Neural progenitor cell (in vitro differentiated cells): ENCODE data around the gene PLCB1. TPM values are rescaled to one million over a fixed set of nuclear protein-coding genes. Genes with fewer than 3 reads are reported as not detected.

Experiments used
- DNase-seq: peaks from one replicate; pipeline ENCODE4 v3.0.0-alpha.2; 2016; ENCODE audit warnings: low spot score
- H2AFZ ChIP-seq: fragments of 200-600 bp; sonication (generic); replicated peaks from 2 replicates; pipeline ENCODE4 v1.6.1; 2016; ENCODE audit warnings: antibody characterized with exemption
- H3F3A ChIP-seq: fragments of 200-600 bp; sonication (generic); 2 replicates; pipeline ENCODE4 v1.6.1; 2016; ENCODE audit warnings: antibody characterized with exemption, low read depth
- H3K27ac ChIP-seq: fragments of 200-600 bp; sonication (generic); 2 replicates; pipeline ENCODE4 v1.5.1; 2016; ENCODE audit warnings: mild to moderate bottlenecking
- H3K27me3 ChIP-seq: fragments of 200-600 bp; sonication (generic); 2 replicates; pipeline ENCODE4 v1.6.1; 2016; ENCODE audit warnings: mild to moderate bottlenecking, moderate library complexity
- H3K36me3 ChIP-seq: fragments of 200-600 bp; sonication (generic); 2 replicates; pipeline ENCODE4 v1.5.1; 2016
- H3K4me1 ChIP-seq: fragments of 200-600 bp; sonication (generic); 2 replicates; pipeline ENCODE4 v1.6.1; 2016; ENCODE audit warnings: mixed run types
- H3K4me2 ChIP-seq: fragments of 200-600 bp; sonication (generic); 2 replicates; pipeline ENCODE4 v1.6.1; 2016
- H3K4me3 ChIP-seq: fragments of 200-600 bp; sonication (generic); 2 replicates; pipeline ENCODE4 v1.5.1; 2016
- H3K79me2 ChIP-seq: fragments of 200-600 bp; sonication (generic); 2 replicates; pipeline ENCODE4 v1.6.1; 2016; ENCODE audit warnings: low read depth
- H3K9ac ChIP-seq: fragments of 200-600 bp; sonication (generic); 2 replicates; pipeline ENCODE4 v1.6.1; 2016
- H3K9me3 ChIP-seq: fragments of 200-600 bp; sonication (generic); 2 replicates; pipeline ENCODE4 v1.5.1; 2016; ENCODE audit warnings: low read depth
- H4K20me1 ChIP-seq: fragments of 200-600 bp; sonication (generic); 2 replicates; pipeline ENCODE4 v1.6.1; 2016; ENCODE audit warnings: low read depth
- H3K27ac Mint-ChIP-seq: 3 replicates; pipeline ENCODE4 v1.8.0; 2021; ENCODE audit warnings: mixed read lengths
- H3K27me3 Mint-ChIP-seq: 2 replicates; pipeline ENCODE4 v1.8.0; 2022; ENCODE audit warnings: low read depth, mild to moderate bottlenecking, inconsistent platforms, moderate library complexity, mixed read lengths; ENCODE audit not compliant: insufficient read depth
- H3K36me3 Mint-ChIP-seq: 3 replicates; pipeline ENCODE4 v1.8.0; 2021; ENCODE audit warnings: mixed read lengths
- H3K4me1 Mint-ChIP-seq: 3 replicates; pipeline ENCODE4 v1.8.0; 2021; ENCODE audit warnings: mixed read lengths
- H3K4me3 Mint-ChIP-seq: 3 replicates; pipeline ENCODE4 v1.8.0; 2021; ENCODE audit warnings: mild to moderate bottlenecking, moderate library complexity, mixed read lengths
- H3K9me3 Mint-ChIP-seq: 3 replicates; pipeline ENCODE4 v1.8.0; 2020; ENCODE audit warnings: mixed read lengths
- EZH2 ChIP-seq: fragments of 200-600 bp; sonication (generic); IDR thresholded peaks from 2 replicates; pipeline ENCODE4 v1.6.1; 2017; ENCODE audit warnings: antibody characterized with exemption, mild to moderate bottlenecking, moderate library complexity
- EZH2phosphoT487 ChIP-seq: fragments of 200-600 bp; sonication (generic); IDR thresholded peaks from 2 replicates; pipeline ENCODE4 v1.6.1; 2017; ENCODE audit warnings: antibody characterized with exemption
- total RNA-seq: library from RNA; depleted of rRNA; stranded (reverse); fragments of >200 nt; gene quantifications from 2 replicates; pipeline ENCODE4 v1.2.3, GENCODE V29; 2015; ENCODE audit warnings: low replicate concordance
- TF ChIP-seq, protein P1 (sequence below): fragments of 200-600 bp; sonication (generic); IDR thresholded peaks from 2 replicates; pipeline ENCODE4 v1.5.1; 2017; ENCODE audit warnings: antibody characterized with exemption, mild to moderate bottlenecking

The PLCB1 gene
- total RNA-seq, 1 donor from 2014 or later: 30.2 TPM

DNA sequence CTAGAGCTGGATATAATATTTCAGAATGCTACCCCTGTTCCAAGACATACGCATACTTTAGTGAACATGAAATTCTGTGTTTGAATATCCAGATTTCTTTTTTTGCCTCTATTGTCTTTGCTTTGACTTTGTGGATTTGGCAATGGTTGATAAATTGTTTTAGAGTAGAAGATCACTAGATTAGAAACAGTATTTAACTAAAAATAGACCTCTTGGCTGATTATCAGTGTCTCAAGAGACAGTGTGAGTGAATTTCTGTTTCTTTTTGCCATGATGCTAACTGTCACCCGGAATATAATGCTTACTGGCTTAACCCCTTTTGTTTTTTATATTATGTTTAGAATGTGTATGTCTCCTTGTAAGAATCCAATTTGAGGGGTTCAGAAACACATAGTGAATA, 102.5 kb downstream of the PLCB1 start:
- Mint-ChIP-seq H3K27ac (no peak overlapping the region), H3K4me1 (peaks cover 8% of the 10 kb centered on the region), H3K9me3 (no peaks in the 10 kb centered on the region), H3K36me3 (no peaks in the 10 kb centered on the region), H3K27me3 (no peaks in the 10 kb centered on the region), H3K4me3 (no peak overlapping the region)
- H4K20me1 ChIP-seq: no peaks in the 10 kb centered on the region
- H3K27me3 ChIP-seq: no peaks in the 10 kb centered on the region
- no peaks in the 10 kb centered on the region for H3K79me2 ChIP-seq
- TF ChIP-seq EZH2 (no peak), EZH2phosphoT487 (no peak)
- TF ChIP-seq, protein P1, sequence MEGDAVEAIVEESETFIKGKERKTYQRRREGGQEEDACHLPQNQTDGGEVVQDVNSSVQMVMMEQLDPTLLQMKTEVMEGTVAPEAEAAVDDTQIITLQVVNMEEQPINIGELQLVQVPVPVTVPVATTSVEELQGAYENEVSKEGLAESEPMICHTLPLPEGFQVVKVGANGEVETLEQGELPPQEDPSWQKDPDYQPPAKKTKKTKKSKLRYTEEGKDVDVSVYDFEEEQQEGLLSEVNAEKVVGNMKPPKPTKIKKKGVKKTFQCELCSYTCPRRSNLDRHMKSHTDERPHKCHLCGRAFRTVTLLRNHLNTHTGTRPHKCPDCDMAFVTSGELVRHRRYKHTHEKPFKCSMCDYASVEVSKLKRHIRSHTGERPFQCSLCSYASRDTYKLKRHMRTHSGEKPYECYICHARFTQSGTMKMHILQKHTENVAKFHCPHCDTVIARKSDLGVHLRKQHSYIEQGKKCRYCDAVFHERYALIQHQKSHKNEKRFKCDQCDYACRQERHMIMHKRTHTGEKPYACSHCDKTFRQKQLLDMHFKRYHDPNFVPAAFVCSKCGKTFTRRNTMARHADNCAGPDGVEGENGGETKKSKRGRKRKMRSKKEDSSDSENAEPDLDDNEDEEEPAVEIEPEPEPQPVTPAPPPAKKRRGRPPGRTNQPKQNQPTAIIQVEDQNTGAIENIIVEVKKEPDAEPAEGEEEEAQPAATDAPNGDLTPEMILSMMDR: no peak
- no peak overlapping the region for H2AFZ ChIP-seq
- H3K4me3 ChIP-seq: no peak overlapping the region
- no peak overlapping the region for H3K9ac ChIP-seq
- no peak for DNase-seq
- no peak overlapping the region for H3K4me2 ChIP-seq
- no peaks in the 10 kb centered on the region for H3K36me3 ChIP-seq
- no peaks in the 10 kb centered on the region for H3K4me1 ChIP-seq
- H3F3A ChIP-seq: no peaks in the 10 kb centered on the region
- H3K9me3 ChIP-seq: no peaks in the 10 kb centered on the region
- H3K27ac ChIP-seq: no peak overlapping the region

DNA sequence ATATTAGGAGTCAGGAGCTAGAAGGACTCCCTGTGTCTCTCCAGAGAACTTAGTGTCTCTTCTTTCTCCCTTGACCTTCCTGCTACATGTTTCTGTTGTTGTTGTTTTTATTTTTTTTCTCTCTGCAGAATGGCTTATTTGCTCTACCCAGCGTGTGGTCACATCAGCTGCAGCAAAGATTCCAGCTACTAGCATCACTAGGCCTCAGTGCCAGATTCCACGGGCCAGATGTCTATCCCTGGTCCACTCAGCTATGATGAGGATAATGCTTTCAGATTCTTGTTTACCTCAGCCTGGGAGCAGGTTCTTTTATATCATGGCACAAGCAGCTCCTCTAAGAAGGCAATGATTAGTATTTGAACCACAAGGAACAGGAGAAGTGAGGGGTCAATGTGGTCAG, 110.0 kb downstream of the PLCB1 start:
- no peak overlapping the region for H3K27ac ChIP-seq
- TF ChIP-seq, protein P1: no peak
- H3K9me3 ChIP-seq: no peaks in the 10 kb centered on the region
- no peak overlapping the region for H3K4me3 ChIP-seq
- H3F3A ChIP-seq: no peaks in the 10 kb centered on the region
- Mint-ChIP-seq H3K27ac (no peak overlapping the region), H3K27me3 (no peaks in the 10 kb centered on the region), H3K9me3 (no peaks in the 10 kb centered on the region), H3K36me3 (peaks cover 1% of the 10 kb centered on the region), H3K4me1 (peaks cover 4% of the 10 kb centered on the region), H3K4me3 (no peak overlapping the region)
- H2AFZ ChIP-seq: no peak overlapping the region
- no peaks in the 10 kb centered on the region for H4K20me1 ChIP-seq
- H3K79me2 ChIP-seq: no peaks in the 10 kb centered on the region
- H3K9ac ChIP-seq: no peak overlapping the region
- no peaks in the 10 kb centered on the region for H3K4me1 ChIP-seq
- DNase-seq: no peak
- no peaks in the 10 kb centered on the region for H3K27me3 ChIP-seq
- H3K36me3 ChIP-seq: no peaks in the 10 kb centered on the region
- H3K4me2 ChIP-seq: no peak overlapping the region

DNA sequence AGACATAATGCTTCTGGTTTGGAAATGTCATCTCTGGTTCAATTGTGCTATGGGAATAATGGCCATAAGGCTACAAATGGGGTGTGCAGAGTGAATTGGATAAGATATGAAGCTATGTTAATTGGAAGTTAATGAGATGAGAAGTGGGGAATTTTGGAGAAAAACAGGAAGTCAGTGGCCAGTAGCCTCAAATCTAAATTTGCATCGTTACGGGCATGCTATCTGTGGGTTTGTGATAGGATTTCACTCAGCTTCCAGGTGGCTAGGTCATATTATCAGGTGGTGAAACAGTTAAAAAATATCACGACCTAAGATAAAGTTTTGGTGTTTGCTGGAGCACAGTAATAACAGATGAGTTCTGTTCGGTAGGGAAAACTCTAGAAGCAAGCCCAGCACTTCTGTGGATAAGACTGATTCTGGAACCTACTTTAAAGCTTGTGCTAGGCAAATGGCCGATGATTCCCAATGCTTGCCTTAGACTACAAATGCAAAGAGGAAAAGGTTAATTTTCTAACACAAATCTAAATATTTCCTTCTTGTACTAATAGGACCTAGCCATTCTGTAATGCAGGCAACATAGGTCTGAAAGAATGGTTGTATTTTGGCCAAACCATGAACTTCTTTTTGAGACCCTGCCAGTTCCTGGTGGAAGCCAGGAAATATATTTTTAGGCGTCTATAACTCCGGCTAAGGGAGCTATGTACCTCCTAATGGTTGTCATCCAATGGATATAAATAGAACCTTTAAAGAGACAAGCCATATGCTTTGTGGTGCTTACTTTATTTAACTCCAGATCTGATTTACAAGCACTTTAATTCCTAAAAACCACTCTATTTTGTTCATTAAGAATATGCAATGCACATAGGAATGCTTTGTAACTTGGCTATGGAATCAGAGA, 111.0 kb downstream of the PLCB1 start:
- H2AFZ ChIP-seq: no peak overlapping the region
- H3K4me3 ChIP-seq: no peak overlapping the region
- no peaks in the 10 kb centered on the region for H3K36me3 ChIP-seq
- no peak overlapping the region for H3K4me3 Mint-ChIP-seq
- H3K4me1 ChIP-seq: no peaks in the 10 kb centered on the region
- H3K27me3 ChIP-seq: no peaks in the 10 kb centered on the region
- H3K4me1 Mint-ChIP-seq: peaks cover 4% of the 10 kb centered on the region
- no peaks in the 10 kb centered on the region for H3K9me3 Mint-ChIP-seq
- TF ChIP-seq EZH2 (no peak), EZH2phosphoT487 (no peak)
- TF ChIP-seq, protein P1: no peak
- H3K27me3 Mint-ChIP-seq: no peaks in the 10 kb centered on the region
- no peaks in the 10 kb centered on the region for H4K20me1 ChIP-seq
- H3K79me2 ChIP-seq: no peaks in the 10 kb centered on the region
- H3K27ac Mint-ChIP-seq: no peak overlapping the region
- H3K27ac ChIP-seq: no peak overlapping the region
- peaks cover 1% of the 10 kb centered on the region for H3K36me3 Mint-ChIP-seq
- no peak overlapping the region for H3K4me2 ChIP-seq
- no peak overlapping the region for H3K9ac ChIP-seq
- no peaks in the 10 kb centered on the region for H3K9me3 ChIP-seq
- H3F3A ChIP-seq: no peaks in the 10 kb centered on the region
- no peak for DNase-seq
